Gastrocnemius medialis (tissue), 4 donors: Measurements from ENCODE around the gene ASXL1.

ENCODE experiments used
- CTCF ChIP-seq, 5 experiments: fragments of 450-650 bp in 3 of 5; fragments of 200-600 bp in 2 of 5; sonication (generic) in 2 of 5; IDR thresholded peaks in 4 of 5; conservative IDR thresholded peaks in 1 of 5; 1 replicate in 4 of 5; 2 replicates in 1 of 5; pipeline ENCODE4 v1.5.1; 2016 to 2019; ENCODE audit warnings: antibody characterized with exemption in 5 of 5, mild to moderate bottlenecking in 3 of 5, moderate library complexity in 3 of 5
- POLR2A ChIP-seq, 2 donors: fragments of 450-650 bp; IDR thresholded peaks; one replicate each; pipeline ENCODE4 v1.6.1; 2017; ENCODE audit warnings: antibody characterized with exemption in 2 of 2, mild to moderate bottlenecking in 2 of 2, moderate library complexity in 2 of 2

- no peak for TF ChIP-seq POLR2A (IDR thresholded peaks at IDR 0.05)
- TF ChIP-seq CTCF (IDR thresholded peaks at IDR 0.05 in 4 of 5, conservative IDR thresholded peaks at IDR 0.05 in 1 of 5), result no peak
Observed at GRCh38 chr20:32434434-32434833, 76.3 kb downstream of the ASXL1 start.
